PC-3 (cell line): Measurements from ENCODE around the gene EPS8. TPM values are rescaled to one million over a fixed set of nuclear protein-coding genes. Genes with fewer than 3 reads are reported as not detected.

Source experiments
- ATAC-seq: fragments of 200-7000 bp; cut with Tn5 transposase; 2 replicates; pipeline ENCODE4 v1.9.1; 2020; ENCODE audit warnings: mild to moderate bottlenecking, moderate library complexity
- BruUV-seq: library from RNA; stranded (reverse); fragments of 400-500 nt; replicated peaks from 2 replicates; lab custom pipeline; 2021; lab: Mats Ljungman, UMichigan
- CTCF ChIA-PET: fragments of 300-600 bp; sonication (Branson Sonifier 250); formaldehyde crosslinking; loops from one replicate; lab custom pipeline; 2022; ENCODE audit warnings: antibody characterized with exemption; lab: Charles Lee
- POLR2A ChIA-PET: fragments of 300-600 bp; sonication (Branson Sonifier 250); formaldehyde crosslinking; loops from one replicate; lab custom pipeline; 2022; ENCODE audit warnings: antibody characterized with exemption; ENCODE audit not compliant: unreplicated experiment; lab: Charles Lee
- DNase-seq: peaks from one replicate; pipeline ENCODE4 v3.0.0-alpha.2; 2015
- H2AFZ ChIP-seq: fragments of 300-600 bp; sonication (generic); 2 replicates; pipeline ENCODE4 v1.6.0; 2016; ENCODE audit warnings: antibody characterized with exemption, low read length
- H3F3A ChIP-seq: fragments of 300-600 bp; sonication (generic); one replicate; pipeline ENCODE4 v1.6.0; 2017; ENCODE audit warnings: antibody characterized with exemption, low read length, control low read depth, mild to moderate bottlenecking; ENCODE audit not compliant: unreplicated experiment
- H3K27ac ChIP-seq: fragments of 300-600 bp; sonication (generic); 2 replicates; pipeline ENCODE4 v1.5.1; 2016; ENCODE audit warnings: mild to moderate bottlenecking, low read length
- H3K27me3 ChIP-seq: fragments of 300-600 bp; sonication (generic); 2 replicates; pipeline ENCODE4 v1.6.1; 2016; ENCODE audit warnings: low read length, mixed read lengths
- H3K36me3 ChIP-seq: fragments of 300-600 bp; sonication (generic); 2 replicates; pipeline ENCODE4 v1.6.1; 2016; ENCODE audit warnings: low read depth, mixed run types, low read length, mixed read lengths
- H3K4me1 ChIP-seq: fragments of 300-600 bp; sonication (generic); 2 replicates; pipeline ENCODE4 v1.5.1; 2016; ENCODE audit warnings: low read length; ENCODE audit not compliant: insufficient read depth
- H3K4me2 ChIP-seq: fragments of 300-600 bp; sonication (generic); 2 replicates; pipeline ENCODE4 v1.6.0; 2016; ENCODE audit warnings: low read length
- H3K4me3 ChIP-seq: fragments of 300-600 bp; sonication (generic); 2 replicates; pipeline ENCODE4 v1.5.1; 2016; ENCODE audit warnings: mild to moderate bottlenecking, low read length, mixed read lengths
- H3K79me2 ChIP-seq: fragments of 300-600 bp; sonication (generic); 2 replicates; pipeline ENCODE4 v1.6.1; 2017; ENCODE audit warnings: low read length, mixed read lengths
- H3K9ac ChIP-seq: fragments of 300-600 bp; sonication (generic); 2 replicates; pipeline ENCODE4 v1.6.0; 2016; ENCODE audit warnings: mild to moderate bottlenecking, low read length
- H3K9me2 ChIP-seq: fragments of 300-600 bp; sonication (generic); replicated peaks from 2 replicates; pipeline ENCODE4 v1.6.1; 2016; ENCODE audit warnings: mixed run types, low read length, mixed read lengths
- H3K9me3 ChIP-seq: fragments of 300-600 bp; sonication (generic); 2 replicates; pipeline ENCODE4 v1.6.1; 2016; ENCODE audit warnings: low read length, mixed read lengths
- H4K20me1 ChIP-seq: fragments of 300-600 bp; sonication (generic); 2 replicates; pipeline ENCODE4 v1.6.1; 2016; ENCODE audit warnings: low read length, mixed read lengths
- CTCF ChIP-seq: fragments of 300-600 bp; sonication (generic); conservative IDR thresholded peaks from 2 replicates; pipeline ENCODE4 v1.5.1; 2017; ENCODE audit warnings: antibody characterized with exemption, low read depth, mild to moderate bottlenecking, low read length
- EZH2 ChIP-seq: fragments of 300-600 bp; sonication (generic); IDR thresholded peaks from one replicate; pipeline ENCODE4 v1.6.1; 2017; ENCODE audit warnings: antibody characterized with exemption, mild to moderate bottlenecking, low read length; ENCODE audit not compliant: unreplicated experiment
- EZH2phosphoT487 ChIP-seq: fragments of 300-600 bp; sonication (generic); IDR thresholded peaks from 2 replicates; pipeline ENCODE4 v1.6.1; 2018; ENCODE audit warnings: mild to moderate bottlenecking, antibody characterized with exemption, low read length, borderline replicate concordance
- intact Hi-C: fragments of 100-400 bp; cut with micrococcal nuclease; formaldehyde crosslinking; loops from 2 replicates; pipeline ENCODE4 v1.9.0; 2023
- total RNA-seq: library from RNA; depleted of rRNA; stranded (reverse); fragments of >200 nt; gene quantifications from 2 replicates; pipeline ENCODE4 v1.2.3, GENCODE V29; 2014

Gene EPS8
- total RNA-seq, 1 experiment from 2014 or later = 47.4 TPM

GRCh38 chr12:15782667-15783066, 6.5 kb downstream of the EPS8 start:
- CTCF ChIA-PET = no interaction called here
- Histone ChIP-seq H3K27ac (no peak overlapping the region), H4K20me1 (peaks cover 20% of the 10 kb centered on the region), H3K9me3 (no peaks in the 10 kb centered on the region), H3K4me1 (peaks cover 48% of the 10 kb centered on the region), H3K36me3 (peaks cover 17% of the 10 kb centered on the region), H3K9ac (no peak overlapping the region), H3K4me2 (no peak overlapping the region), H3K9me2 (no peaks in the 10 kb centered on the region), H3F3A (no peaks in the 10 kb centered on the region), H2AFZ (no peak overlapping the region), H3K79me2 (peaks cover 88% of the 10 kb centered on the region), H3K27me3 (no peaks in the 10 kb centered on the region), H3K4me3 (no peak overlapping the region)
- TF ChIP-seq CTCF (no peak), EZH2phosphoT487 (no peak), EZH2 (no peak)
- ATAC-seq = no peak
- DNase-seq = no peak
- no TSS peak for BruUV-seq
- POLR2A ChIA-PET = interaction anchor here (0.6 kb wide), 1 partner anchor 9 kb away, joined by 4 read pairs; no protein-coding TSS in a partner anchor
- intact Hi-C loops = loop anchor here (5.0 kb wide), 1 partner anchor 145 kb away; no protein-coding TSS in a partner anchor

GRCh38 chr12:15779925-15780324, 9.3 kb downstream of the EPS8 start:
- H3K27ac ChIP-seq = peak overlapping the region; percentile 80
- H3K9ac ChIP-seq = no peak overlapping the region
- no peak overlapping the region for H2AFZ ChIP-seq
- H3K36me3 ChIP-seq = peaks cover 12% of the 10 kb centered on the region
- H3K4me1 ChIP-seq = peaks cover 38% of the 10 kb centered on the region
- CTCF ChIA-PET = no interaction called here
- ATAC-seq (no peak), DNase-seq (no peak)
- intact Hi-C loops = loop anchor here (2.0 to 5.0 kb wide), 2 partner anchors 143 to 189 kb away; no protein-coding TSS in a partner anchor
- no peaks in the 10 kb centered on the region for H3F3A ChIP-seq
- no peaks in the 10 kb centered on the region for H3K9me2 ChIP-seq
- POLR2A ChIA-PET = no interaction called here
- H3K27me3 ChIP-seq = no peaks in the 10 kb centered on the region
- H3K79me2 ChIP-seq = peaks cover 85% of the 10 kb centered on the region
- peak overlapping the region; percentile 61 for H3K4me2 ChIP-seq
- no peaks in the 10 kb centered on the region for H3K9me3 ChIP-seq
- H3K4me3 ChIP-seq = no peak overlapping the region
- 0 out of 2 replicates have a peak, but pooled peaks cover under 1% of the 10 kb centered on the region for H4K20me1 ChIP-seq
- TF ChIP-seq EZH2phosphoT487 (no peak), EZH2 (no peak), CTCF (no peak)
- no TSS peak for BruUV-seq

GRCh38 chr12:15778126-15778525, 11.1 kb downstream of the EPS8 start:
- intact Hi-C loops = no loop called here
- H3K4me2 ChIP-seq = no peak overlapping the region
- peaks cover 82% of the 10 kb centered on the region for H3K79me2 ChIP-seq
- ChIA-PET POLR2A (no interaction called here), CTCF (no interaction called here)
- H3K4me3 ChIP-seq = no peak overlapping the region
- peaks cover 33% of the 10 kb centered on the region for H3K4me1 ChIP-seq
- no peaks in the 10 kb centered on the region for H3K27me3 ChIP-seq
- TF ChIP-seq EZH2 = no peak
- TF ChIP-seq CTCF = no peak
- no peak for TF ChIP-seq EZH2phosphoT487
- H2AFZ ChIP-seq = no peak overlapping the region
- ATAC-seq (no peak), DNase-seq (no peak)
- no peaks in the 10 kb centered on the region for H3K9me3 ChIP-seq
- H3K27ac ChIP-seq = no peak overlapping the region
- H4K20me1 ChIP-seq = no peaks in the 10 kb centered on the region
- no peaks in the 10 kb centered on the region for H3F3A ChIP-seq
- H3K9me2 ChIP-seq = no peaks in the 10 kb centered on the region
- BruUV-seq = no TSS peak
- peaks cover 3% of the 10 kb centered on the region; the same call in 1 of the 2 replicates for H3K36me3 ChIP-seq
- H3K9ac ChIP-seq = no peak overlapping the region
